ENCODE results near the gene CCDC33.
"Not testable (repeated sequence)": the region's sequence is repeated elsewhere in the genome, so short reads cannot be mapped to it uniquely, and the experiment has no call there.

Gene CCDC33

DNA sequence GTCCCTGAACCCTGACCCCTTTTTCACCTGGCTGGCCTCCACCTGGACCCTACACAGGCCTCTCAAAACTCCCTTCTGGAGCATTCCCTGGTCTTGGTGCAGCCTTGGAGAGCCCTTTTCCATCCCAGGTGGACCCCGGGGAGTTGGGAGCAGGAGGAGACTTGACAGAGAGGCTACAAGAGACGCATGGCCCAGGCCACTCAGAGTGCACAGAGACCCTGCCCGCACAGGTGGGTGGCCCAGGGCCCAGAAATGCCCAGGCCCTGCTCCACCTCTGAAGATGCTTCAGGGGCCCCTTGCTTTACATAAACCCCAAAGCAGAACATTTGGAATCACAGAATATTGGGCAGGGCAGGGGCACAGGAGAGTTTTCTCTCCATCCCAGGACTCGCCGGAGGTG is 97.0 kb downstream of the CCDC33 start:
- no peak for DNase-seq (ENCODE audit: low spot score)
- no peak for FAIRE-seq

DNA sequence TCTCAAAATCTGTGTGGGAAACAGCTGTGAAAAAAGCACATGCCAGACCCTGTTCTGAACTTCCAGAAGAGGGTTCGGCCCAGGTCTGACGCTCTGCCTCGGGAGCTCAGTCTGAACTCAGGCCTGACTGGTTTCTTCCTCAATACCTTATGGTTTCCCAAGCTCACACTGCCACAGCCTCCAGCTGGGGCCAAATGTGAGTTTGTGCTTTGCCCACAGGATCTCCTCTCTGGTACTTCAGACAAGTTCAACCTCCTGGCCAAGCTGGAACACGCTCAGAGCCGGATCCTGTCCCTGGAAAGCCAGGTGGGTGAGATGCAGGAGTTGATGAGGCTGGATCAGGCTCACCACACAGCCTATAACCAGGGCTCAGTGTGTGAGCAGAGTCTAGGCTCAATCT is 97.5 kb downstream of the CCDC33 start:
- FAIRE-seq: no peak

DNA sequence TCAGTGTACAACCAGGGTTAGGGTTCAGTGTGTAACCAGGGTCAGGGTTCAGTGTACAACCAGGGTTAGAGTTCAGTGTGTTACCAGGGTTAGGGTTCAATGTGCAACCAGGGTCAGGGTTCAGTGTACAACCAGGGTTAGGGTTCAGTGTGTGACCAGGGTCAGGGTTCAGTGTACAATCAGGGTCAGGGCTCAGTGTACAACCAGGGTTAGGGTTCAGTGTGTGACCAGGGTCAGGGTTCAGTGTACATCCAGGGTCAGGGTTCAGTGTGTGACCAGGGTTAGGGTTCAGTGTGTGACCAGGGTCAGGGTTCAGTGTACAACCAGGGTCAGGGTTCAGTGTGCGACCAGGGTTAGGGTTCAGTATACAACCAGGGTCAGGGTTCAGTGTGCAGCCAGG is 98.0 kb downstream of the CCDC33 start:
- DNase-seq (ENCODE audit: low spot score): no peak
- no peak for FAIRE-seq

More for the DNA sequence above, 97.5 kb downstream of the CCDC33 start:
- no peak for DNase-seq (ENCODE audit: low spot score)

DNA sequence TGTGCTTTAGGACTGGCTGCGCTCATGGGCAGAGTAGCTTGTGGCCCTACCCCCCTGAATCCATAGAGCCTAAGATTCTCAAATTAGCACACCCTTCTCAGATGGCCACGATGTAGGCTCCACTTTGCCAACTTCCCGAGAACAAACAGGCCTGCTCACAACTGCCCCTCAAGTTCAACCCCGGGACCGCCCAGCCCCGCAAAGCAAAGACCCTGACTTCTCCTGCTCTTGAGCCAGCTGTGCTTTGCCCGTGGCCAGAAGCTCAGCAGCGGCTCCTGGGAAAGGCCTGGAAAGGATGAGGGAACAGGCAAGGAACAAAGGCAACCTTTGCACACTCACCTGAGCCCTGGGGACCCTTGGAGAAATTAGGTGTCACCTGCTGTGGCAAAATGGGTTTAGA is 99.3 kb downstream of the CCDC33 start:
- DNase-seq (ENCODE audit: low spot score) (no peak), FAIRE-seq (no peak)

DNA sequence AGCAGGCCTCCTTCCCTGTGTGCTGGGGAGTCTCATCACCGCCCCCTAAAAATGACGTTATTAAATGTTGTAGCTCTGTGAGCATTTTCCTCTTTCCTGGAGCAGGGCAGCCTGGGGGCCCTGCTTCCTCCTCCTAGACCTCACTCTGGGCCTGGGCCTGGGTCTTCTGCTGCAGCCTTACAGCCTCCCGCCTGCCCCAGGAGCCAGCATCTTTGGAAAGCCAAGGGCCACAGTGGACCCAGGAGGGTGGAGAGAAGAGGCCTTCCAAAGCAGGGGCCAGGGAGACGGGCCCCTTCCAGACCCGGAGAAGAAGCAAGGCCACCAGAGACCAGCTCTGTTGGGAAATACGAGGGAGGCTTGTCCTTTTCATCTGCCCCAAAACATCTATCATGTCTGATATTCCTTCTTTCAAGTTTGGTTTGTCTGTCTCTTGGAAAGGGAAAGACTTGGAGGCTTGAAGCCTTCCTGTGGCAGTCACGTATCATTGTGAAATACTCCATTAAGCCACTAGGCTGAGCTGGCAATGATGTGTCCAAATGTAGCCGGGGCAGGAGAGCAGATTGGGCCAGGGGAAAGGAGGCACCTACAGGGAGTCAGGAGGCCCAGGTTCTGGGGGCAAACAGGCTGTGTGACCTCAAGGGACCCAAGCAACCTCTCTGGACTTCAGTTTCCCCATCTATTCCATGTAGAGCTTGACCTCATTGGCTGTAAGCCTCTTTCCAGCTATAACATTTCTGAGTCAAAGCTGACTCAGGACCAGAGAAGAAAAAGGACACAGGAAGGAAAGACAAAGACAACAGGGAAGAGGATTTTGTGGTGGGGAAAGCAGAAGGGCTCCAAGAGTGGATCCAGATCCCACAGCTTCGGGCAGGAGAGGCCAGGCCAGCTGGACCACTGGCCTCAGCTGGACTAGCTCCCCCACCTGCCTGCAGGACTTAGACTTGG is 100.2 kb downstream of the CCDC33 start:
- FAIRE-seq: no peak

DNA sequence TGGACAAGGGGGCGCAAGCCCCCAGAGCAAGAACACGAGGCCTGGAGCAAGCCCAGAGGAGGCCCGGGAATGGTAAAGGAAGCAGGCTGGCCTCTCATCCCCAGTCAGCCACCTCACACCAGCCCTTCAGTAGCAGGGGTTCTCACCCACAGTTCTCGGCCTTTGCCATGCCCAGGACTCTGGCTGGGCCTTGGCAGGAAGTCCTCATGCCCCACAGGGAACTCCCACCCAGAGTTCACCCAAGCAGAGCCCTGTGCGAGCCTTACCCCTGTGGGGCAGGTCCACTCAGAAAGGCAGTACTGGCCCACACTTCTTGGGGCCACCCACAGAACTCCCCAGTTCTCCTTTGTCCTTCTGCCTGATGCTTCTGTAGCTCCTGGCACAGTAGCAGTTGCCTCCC is 101.0 kb downstream of the CCDC33 start:
- DNase-seq (ENCODE audit: low spot score): no peak
- FAIRE-seq: no peak

More for the DNA sequence above, 100.2 kb downstream of the CCDC33 start:
- DNase-seq (ENCODE audit: low spot score): no peak

DNA sequence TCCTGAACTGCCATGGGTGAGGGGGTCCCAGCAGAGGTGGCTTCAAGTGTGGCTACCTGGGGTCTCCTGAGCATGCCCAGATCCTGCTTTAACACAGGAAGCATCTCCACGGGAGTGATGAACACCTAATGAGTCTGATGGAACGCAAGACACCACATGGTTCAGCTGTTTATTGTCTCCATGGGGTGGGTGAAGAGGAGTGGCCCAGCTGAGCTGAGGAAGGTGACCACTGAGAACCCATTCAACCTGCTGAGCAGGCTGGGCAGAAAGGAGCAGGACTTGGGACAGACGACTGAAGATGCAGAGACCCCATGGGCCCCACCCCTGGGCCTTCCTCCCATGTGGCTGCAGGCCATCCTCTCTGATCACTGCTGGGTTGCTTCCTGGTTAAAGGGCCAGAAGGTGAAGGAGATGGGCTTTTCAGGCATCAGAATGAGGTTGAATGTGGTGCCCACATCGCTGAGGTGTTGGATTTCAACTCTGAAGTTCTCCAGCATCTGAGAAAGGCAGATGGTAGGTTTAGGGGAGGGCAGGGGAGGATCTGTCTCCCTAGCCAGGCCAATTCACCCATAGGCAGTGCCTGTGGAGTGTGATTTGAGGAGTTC is 101.6 kb downstream of the CCDC33 start:
- DNase-seq (ENCODE audit: low spot score) (no peak), FAIRE-seq (no peak)

DNA sequence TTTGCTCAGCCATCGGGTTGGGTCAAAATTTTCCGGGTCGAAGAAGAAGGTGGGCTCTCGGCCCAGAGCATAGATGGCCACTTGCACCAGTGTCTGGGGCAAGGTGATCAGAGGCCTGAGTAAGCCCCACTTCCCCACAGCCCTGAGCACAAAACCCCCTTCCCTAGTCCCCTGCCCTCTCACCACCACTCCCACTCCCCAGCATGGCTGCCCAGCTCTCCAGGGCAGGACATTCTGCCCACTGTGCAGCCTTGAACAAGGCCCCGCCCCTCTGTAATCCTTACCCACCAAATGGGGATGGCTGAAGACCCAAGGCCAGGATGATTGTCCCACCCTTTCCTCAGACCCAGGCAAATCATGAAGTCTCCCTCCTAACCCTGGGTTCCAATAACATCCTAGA is 102.5 kb downstream of the CCDC33 start:
- DNase-seq (ENCODE audit: low spot score): no peak
- FAIRE-seq: no peak

DNA sequence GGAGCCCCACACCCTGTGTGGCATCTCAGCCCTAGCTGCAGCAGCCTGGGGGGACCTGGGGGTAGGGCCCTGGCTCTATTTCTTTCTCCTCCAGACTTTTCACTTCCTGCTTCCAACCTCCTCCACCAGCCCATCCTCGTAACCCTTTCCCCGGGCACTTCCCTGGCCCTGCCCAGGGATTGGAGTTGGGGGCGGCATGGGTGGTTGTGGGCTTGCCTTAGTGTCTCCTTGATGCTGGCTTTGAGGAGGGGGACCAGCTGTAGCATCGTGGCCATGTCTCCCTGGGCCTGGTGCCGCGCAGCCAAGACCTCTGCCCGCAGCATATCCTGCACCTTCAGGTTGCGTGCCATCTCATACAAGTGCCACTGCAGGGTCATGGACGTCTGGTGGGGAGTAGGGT is 103.2 kb downstream of the CCDC33 start:
- DNase-seq (ENCODE audit: low spot score) (no peak), FAIRE-seq (no peak)

DNA sequence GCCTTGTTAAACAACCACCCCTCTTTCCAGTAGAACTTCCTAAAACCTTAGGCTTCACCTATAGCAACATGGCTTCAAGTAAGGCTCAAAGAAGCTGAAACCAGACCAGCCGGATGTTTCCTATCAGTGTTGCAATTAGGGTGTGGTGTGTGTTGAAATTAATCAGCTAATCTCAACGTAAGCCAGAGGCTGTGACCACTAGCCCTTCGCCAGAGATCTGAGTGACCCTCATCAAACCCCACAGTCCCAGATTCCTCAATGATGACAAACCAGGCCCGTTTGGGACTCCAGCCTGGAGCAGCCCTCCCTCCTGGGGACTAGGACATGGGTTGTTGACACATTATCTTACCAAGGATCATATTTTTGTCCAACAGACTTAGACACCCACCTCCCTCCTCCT is 104.0 kb downstream of the CCDC33 start:
- no peak for FAIRE-seq

DNA sequence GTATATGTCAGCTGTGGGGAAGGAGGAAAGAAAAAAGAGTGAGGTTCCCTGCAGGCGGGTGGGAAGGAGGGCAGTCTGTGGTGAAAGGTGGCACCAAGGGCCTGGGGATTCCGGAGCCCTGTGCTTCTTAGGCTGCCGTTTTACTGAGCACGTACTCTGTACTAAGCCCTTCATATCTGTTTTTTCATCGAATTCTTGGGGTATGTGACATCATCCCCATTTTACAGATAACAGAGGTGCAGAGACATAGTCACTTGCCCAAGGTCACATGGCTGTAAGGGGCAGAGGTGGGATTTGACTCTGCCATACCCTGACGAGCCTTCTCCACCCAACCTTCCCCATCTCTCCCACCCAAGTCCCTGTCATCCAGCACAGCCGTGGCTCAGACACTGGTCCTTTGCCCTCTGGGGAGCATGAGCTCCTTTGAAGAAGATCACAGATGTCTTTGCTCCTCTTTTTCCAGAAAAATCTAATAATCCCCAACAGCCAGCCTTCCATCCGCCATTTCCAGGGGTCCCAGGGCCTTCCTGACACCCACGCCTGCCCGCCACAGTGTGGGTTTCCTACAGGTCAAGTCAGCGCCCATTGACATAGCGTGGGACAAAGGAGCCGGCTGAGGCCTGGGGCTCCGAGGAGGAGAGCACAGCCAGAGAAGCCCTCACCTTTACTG is 107.1 kb downstream of the CCDC33 start:
- DNase-seq (ENCODE audit: low spot score): no peak
- FAIRE-seq: no peak

More for the DNA sequence above, 104.0 kb downstream of the CCDC33 start:
- DNase-seq (ENCODE audit: low spot score): no peak

DNA sequence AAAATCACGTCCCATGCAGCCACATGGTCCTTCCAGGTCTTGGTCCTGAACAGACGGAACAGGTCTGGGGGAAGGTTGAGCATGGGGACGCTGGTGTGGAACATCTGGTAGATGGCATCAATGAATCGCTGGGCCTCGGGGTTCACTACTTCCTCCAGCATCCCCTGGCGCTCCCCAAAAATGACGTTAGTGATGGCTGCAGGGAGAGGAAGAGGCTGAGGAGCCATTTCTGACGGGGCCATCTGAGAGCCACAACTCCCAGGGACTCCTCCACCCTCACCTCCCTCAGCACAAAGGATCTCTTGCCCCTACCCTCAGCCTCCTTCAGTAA is 107.6 kb downstream of the CCDC33 start:
- no peak for DNase-seq (ENCODE audit: low spot score)
- FAIRE-seq: no peak

DNA sequence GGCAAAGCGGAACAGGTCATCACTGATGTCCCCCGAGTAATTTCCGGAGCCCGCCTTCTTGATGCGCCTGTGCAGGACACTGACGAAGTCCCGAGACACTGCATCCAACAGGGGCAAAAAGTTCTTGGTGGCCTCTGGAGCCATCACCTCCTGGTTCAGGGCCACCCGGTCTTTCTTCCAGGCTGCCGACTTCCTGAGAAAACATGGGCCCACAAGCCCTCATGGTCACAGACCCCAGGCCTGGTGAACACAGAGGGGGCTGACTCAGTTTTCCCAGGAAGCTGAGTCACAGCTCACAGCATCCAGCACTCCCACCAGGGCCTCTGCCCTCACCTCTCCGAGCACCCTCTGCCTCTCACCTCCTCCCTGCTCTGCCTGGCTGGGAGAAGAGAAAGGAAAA is 108.9 kb downstream of the CCDC33 start:
- FAIRE-seq: no peak
- peak; percentile 32 for DNase-seq (ENCODE audit: low spot score)

DNA sequence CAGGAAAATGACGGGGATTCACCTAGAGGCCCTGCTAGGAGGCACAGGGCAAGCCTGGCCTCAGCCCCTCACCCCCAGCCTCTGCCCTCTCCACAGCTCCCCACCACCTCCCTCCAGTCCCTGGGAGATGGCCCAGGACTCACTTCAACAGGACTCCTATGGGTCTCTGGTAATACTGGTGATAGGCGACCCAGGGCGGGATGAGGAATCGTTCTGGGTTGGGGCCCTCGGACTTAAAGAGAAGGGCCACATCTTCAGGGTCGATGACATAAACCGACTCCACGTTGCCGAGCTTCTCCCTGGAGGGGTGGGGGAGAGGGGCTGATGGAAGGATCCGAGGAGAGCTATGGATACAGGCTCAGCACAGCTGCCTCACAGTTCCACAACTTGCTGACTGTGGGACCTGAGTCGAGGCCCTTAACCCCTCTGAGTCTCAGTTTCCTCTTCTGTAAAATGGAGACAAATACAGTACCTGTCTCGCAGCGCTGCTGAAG is 111.7 kb downstream of the CCDC33 start:
- DNase-seq (ENCODE audit: low spot score) (no peak), FAIRE-seq (no peak)

DNA sequence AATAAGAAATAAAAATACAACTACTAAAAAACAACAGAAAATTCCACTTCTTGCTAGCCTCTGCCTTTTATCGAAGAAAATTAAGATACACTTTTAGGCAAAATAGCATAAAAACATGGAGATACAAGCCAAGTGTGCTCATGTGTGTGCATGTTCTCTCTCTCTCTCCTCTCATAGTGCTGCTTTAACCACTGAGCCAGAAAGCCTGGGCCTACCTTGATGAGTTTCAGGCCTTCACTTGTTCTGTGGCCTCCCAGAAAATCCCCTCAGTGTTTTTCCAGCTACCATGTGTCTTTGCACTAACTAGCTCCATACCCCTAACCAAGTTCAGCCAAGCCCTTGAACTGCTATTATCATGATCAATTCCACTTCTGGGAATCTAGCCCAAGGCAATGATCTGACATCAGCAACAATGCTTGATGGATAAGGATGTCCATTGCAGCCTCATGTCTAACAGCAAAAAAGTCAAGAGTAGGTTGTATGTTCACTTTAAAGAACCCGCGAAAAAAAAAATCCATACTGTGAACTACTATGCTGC is 113.2 kb downstream of the CCDC33 start:
- FAIRE-seq (no peak), DNase-seq (ENCODE audit: low spot score) (no peak)

DNA sequence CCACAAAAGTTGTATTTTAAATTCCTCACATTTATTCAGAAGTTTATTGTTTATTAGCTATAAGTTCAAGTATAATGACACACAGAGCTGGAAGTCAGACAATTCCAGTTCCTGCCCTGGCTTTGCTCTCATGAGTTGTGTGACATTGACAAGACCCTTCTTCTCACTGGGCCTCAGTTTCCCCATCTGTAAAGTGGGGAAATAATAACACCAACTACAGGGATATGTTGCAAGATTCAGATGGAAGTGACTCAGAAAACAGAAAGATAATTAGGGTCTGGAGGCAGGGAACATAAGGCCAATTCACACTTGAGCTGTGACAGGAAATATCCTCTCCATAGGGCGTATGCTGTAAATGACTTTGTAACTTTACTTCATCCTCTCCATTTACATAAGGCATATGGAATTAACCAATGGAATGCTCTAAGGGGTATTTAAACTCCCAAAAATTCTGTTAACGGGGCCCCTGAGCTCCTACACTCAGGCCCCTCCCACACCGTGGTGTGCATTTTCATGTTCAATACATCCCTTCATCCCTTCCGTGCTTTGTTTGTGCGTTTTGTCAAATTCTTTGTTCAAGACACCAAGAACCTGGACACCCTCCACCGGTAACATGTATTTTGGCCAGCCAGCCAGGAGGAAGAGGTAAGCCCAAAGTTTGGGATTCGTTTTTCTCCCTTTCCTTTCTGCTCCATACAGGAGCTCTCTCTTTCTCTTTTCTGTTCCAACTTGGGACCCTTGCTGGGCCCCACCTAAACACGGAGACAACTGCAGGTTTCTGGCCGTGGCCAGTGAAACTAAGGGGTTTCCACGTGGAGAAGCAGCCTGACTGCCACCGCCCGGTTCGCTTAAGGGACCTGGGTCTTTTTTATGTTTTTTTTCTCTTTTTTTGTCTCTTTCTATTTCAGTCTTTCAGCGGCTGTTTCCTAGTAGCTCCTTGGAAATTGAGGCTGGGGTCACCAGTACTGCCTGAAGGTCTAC is 114.5 kb downstream of the CCDC33 start:
- DNase-seq (ENCODE audit: low spot score) (no peak), FAIRE-seq (no peak)

DNA sequence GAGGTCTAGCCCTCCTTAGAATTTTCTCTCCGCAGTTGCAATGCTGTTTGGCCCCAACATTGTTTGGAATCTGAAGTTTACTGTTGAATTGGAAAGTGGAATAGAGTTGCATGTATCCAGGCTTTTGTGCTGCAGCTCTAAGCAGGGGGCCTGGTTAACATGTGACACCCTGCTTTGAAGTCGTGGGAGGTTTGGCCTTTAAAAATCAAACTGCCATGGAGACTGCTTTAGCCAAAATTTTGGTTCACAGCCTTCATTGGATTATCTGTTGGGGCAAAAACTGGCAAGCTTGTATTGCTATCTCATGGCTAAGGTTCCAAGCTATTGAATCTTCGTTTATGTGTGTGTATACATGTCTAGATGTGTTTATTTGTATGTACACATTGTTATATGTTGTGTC is 115.5 kb downstream of the CCDC33 start:
- FAIRE-seq (no peak), DNase-seq (ENCODE audit: low spot score) (no peak)

DNA sequence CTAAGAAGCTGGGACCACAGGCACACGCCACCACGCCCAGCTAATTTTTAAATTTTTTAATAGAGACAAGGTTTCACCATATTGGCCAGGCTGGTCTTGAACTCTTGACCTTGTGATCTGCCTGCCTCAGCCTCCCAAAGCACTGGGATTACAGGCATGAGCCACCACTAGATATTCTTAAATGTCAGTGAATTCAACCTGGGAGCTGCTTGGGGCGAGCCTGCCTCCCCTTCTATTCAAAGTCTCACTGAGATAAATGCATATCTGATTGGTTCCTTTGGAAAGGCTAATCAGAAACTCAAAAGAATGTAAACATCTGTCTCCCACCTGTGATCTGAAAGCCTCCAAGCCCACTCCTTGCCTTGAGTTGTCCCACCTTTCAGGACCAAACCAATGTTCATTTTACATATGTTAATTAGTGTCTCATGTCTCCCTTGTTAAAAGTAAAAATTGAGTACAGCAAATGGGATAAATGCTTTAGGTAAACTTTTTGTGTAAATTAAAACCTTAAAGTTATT is 116.3 kb downstream of the CCDC33 start:
- FAIRE-seq: no peak
- DNase-seq (ENCODE audit: low spot score): no peak

DNA sequence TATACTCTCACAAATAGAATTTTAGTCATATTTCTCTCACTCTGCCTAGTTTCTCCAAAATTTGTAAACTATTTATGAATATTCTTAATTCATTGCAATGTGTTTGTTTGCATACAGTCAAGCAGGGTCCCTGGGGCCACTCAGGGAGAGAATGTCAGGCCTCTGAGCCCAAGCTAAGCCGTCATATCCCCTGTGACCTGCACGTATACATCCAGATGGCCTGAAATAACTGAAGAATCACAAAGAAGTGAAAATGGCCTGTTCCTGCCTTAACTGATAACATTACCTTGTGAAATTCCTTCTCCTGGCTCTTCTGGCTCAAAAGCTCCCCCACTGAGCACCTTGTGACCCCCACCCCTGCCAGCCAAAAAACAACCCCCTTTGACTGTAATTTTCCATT is 117.9 kb downstream of the CCDC33 start:
- not testable (repeated sequence) for DNase-seq (ENCODE audit: low spot score); FAIRE-seq

DNA sequence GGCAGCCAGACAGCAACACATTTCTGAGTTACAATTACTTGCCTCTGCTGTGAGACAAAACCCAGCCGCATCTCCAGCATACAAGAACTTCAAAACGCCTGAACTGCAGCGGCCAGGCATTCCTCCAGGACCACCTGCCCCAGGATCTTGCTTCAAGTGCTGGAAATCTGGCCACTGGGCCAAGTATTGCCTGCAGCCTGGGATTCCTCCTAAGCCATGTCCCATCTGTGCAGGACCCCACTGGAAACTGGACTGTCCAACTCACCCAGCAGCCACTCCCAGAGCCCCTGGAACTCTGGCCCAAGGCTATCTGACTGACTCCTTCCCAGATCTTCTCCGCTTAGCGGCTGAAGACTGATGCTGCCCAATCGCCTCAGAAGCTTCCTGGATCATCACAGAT is 119.9 kb downstream of the CCDC33 start:
- not testable (repeated sequence) for DNase-seq (ENCODE audit: low spot score); FAIRE-seq
